ENCODE measurements around the gene SOD2. TPM values are rescaled to one million over a fixed set of nuclear protein-coding genes. Genes with fewer than 3 reads are reported as not detected.
"Not testable (repeated sequence)": the region's sequence is repeated elsewhere in the genome, so short reads cannot be mapped to it uniquely, and the experiment has no call there.

Gene SOD2
- total RNA-seq, 1 experiment from 2014 or later, result 41.0 TPM

DNA sequence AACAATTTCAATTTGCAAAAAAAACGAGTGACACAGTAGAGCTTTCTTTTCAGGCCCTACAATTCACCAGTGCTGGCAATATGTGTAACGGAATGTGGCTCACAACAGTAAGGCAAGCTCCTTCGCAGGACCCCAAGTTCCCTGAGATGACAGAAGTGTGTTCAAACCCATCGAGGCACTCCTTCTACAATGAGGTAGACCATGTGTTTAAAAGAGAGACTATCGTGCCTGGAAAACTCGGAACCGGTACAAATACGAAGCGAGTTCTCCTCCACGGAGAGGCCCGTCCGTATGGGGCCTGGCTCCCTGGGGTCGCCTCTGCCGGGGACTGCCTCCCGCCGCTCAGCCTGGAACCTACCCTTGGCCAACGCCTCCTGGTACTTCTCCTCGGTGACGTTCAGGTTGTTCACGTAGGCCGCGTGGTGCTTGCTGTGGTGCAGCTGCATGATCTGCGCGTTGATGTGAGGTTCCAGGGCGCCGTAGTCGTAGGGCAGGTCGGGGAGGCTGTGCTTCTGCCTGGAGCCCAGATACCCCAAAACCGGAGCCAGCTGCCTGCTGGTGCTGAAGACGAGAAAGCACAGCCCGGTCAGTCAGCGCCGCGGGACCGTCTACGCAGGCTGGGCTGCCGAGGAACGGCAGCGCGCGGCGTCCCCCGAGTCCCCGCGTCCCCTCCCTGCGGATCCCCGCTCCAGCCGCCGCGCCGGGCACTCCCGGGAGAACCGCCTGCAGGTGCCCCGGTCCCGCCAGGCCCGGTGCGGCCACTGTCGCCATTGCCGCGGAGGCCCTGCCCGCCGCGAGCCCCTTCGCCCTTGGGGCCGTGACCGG lies 526 bp downstream of the SOD2 start:
- H3K9me2 ChIP-seq (replicated peaks; ENCODE audit: insufficient read depth, low read length), result no peaks in the 10 kb centered on the region
- H3K4me3 ChIP-seq (ENCODE audit: low read length), result peak overlapping the region; percentile 81

DNA sequence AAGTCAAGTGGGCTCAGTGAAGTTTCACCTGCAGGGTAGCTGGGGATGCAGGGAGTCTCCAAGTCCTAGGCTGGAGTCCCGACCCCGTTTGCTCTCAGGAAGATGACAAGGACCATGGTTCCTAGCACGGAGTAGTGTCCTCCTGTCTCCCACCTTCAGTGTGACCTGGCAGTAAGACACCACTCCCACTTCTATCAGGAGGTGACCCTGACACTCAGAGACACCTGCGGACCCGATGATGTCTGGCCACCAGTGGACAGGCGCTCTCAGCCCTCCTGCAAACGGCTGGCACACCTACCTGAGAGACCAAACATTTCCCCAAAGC lies 1.1 kb downstream of the SOD2 start:
- H3K9me3 ChIP-seq (ENCODE audit: low read length), result no peaks in the 10 kb centered on the region
- peaks cover 28% of the 10 kb centered on the region for H3K4me1 ChIP-seq (ENCODE audit: low read length)
- H3K27me3 ChIP-seq (ENCODE audit: low read length), result no peaks in the 10 kb centered on the region
- no peak overlapping the region for H2AFZ ChIP-seq (ENCODE audit: low read length)
- peak overlapping the region; percentile 16; the same call in 1 of the 2 replicates for H3K27ac ChIP-seq (ENCODE audit: low read length)
- H4K20me1 ChIP-seq (ENCODE audit: insufficient read depth, low read depth, low read length), result peaks cover 7% of the 10 kb centered on the region
- peak overlapping the region; percentile 97 for H3K4me2 ChIP-seq (ENCODE audit: low read depth, low read length, poor library complexity, severe bottlenecking)
- DNase-seq, result no peak
- H3K4me3 ChIP-seq (ENCODE audit: low read length), result peak overlapping the region; percentile 81
- peaks cover 16% of the 10 kb centered on the region; the same call in 1 of the 2 replicates for H3K36me3 ChIP-seq (ENCODE audit: insufficient read depth, low read length)
- no peaks in the 10 kb centered on the region for H3K9me2 ChIP-seq (replicated peaks; ENCODE audit: insufficient read depth, low read length)
- peaks cover 52% of the 10 kb centered on the region for H3K79me2 ChIP-seq (ENCODE audit: low read length)
- H3K9ac ChIP-seq (ENCODE audit: low read length), result peak overlapping the region; percentile 83

More for the DNA sequence above, 526 bp downstream of the SOD2 start:
- Histone ChIP-seq H3K27ac (ENCODE audit: low read length) (peak overlapping the region; percentile 16; the same call in 1 of the 2 replicates), H3K79me2 (ENCODE audit: low read length) (peaks cover 46% of the 10 kb centered on the region), H3K9ac (ENCODE audit: low read length) (peak overlapping the region; percentile 83), H3K27me3 (ENCODE audit: low read length) (no peaks in the 10 kb centered on the region), H2AFZ (ENCODE audit: low read length) (peak overlapping the region; percentile 54; the same call in 1 of the 2 replicates), H3K4me2 (ENCODE audit: low read depth, low read length, poor library complexity, severe bottlenecking) (peak overlapping the region; percentile 97), H3K36me3 (ENCODE audit: insufficient read depth, low read length) (peaks cover 10% of the 10 kb centered on the region; the same call in 1 of the 2 replicates), H3K9me3 (ENCODE audit: low read length) (no peaks in the 10 kb centered on the region), H3K4me1 (ENCODE audit: low read length) (peaks cover 28% of the 10 kb centered on the region), H4K20me1 (ENCODE audit: insufficient read depth, low read depth, low read length) (peaks cover 7% of the 10 kb centered on the region)
- peak; percentile 87 for DNase-seq

GRCh38 chr6:159691133-159691962 lies 1.7 kb downstream of the SOD2 start:
- H3K79me2 ChIP-seq (ENCODE audit: low read length), result peaks cover 56% of the 10 kb centered on the region
- peak; percentile 85 for DNase-seq
- H3K9me3 ChIP-seq (ENCODE audit: low read length), result no peaks in the 10 kb centered on the region
- H3K9me2 ChIP-seq (replicated peaks; ENCODE audit: insufficient read depth, low read length), result no peaks in the 10 kb centered on the region
- no peak overlapping the region for H2AFZ ChIP-seq (ENCODE audit: low read length)
- H3K4me1 ChIP-seq (ENCODE audit: low read length), result peaks cover 28% of the 10 kb centered on the region
- peak overlapping the region; percentile 97 for H3K4me2 ChIP-seq (ENCODE audit: low read depth, low read length, poor library complexity, severe bottlenecking)
- peaks cover 7% of the 10 kb centered on the region for H4K20me1 ChIP-seq (ENCODE audit: insufficient read depth, low read depth, low read length)
- H3K27ac ChIP-seq (ENCODE audit: low read length), result peak overlapping the region; percentile 3; the same call in 1 of the 2 replicates
- no peaks in the 10 kb centered on the region for H3K27me3 ChIP-seq (ENCODE audit: low read length)
- H3K9ac ChIP-seq (ENCODE audit: low read length), result peak overlapping the region; percentile 83
- peaks cover 19% of the 10 kb centered on the region; the same call in 1 of the 2 replicates for H3K36me3 ChIP-seq (ENCODE audit: insufficient read depth, low read length)
- peak overlapping the region; percentile 81 for H3K4me3 ChIP-seq (ENCODE audit: low read length)

DNA sequence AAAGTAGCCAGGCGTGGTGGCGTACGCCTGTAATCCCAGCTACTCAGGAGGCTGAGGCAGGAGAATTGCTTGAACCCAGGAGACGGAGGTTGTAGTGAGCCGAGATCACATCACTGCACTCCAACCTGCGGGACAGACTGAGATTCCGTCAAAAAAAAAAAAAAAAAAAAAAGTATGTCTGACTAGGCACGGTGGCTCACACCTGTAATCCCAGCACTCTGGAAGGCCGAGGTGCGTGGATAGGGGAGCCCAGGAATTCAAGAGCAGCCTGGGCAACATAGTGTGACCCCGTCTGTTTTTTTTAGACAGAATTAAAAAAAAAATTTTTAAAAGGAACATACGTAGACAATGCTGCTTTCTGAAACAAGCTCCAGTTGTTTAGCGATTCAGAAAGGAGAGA lies 2.9 kb downstream of the SOD2 start:
- peaks cover 56% of the 10 kb centered on the region for H3K79me2 ChIP-seq (ENCODE audit: low read length)
- H3K27ac ChIP-seq (ENCODE audit: low read length); H3K9me3 ChIP-seq (ENCODE audit: low read length); H2AFZ ChIP-seq (ENCODE audit: low read length); H3K4me3 ChIP-seq (ENCODE audit: low read length); H3K4me2 ChIP-seq (ENCODE audit: low read depth, low read length, poor library complexity, severe bottlenecking); H3K9ac ChIP-seq (ENCODE audit: low read length); DNase-seq; H3K27me3 ChIP-seq (ENCODE audit: low read length); H4K20me1 ChIP-seq (ENCODE audit: insufficient read depth, low read depth, low read length); H3K9me2 ChIP-seq (replicated peaks; ENCODE audit: insufficient read depth, low read length): not testable (repeated sequence)
- peaks cover 28% of the 10 kb centered on the region for H3K4me1 ChIP-seq (ENCODE audit: low read length)
- H3K36me3 ChIP-seq (ENCODE audit: insufficient read depth, low read length), result peaks cover 28% of the 10 kb centered on the region; the same call in 1 of the 2 replicates

GRCh38 chr6:159689001-159689400 lies 4.0 kb downstream of the SOD2 start:
- no peak overlapping the region for H2AFZ ChIP-seq (ENCODE audit: low read length)
- no peaks in the 10 kb centered on the region for H3K27me3 ChIP-seq (ENCODE audit: low read length)
- no peaks in the 10 kb centered on the region for H3K9me3 ChIP-seq (ENCODE audit: low read length)
- H3K36me3 ChIP-seq (ENCODE audit: insufficient read depth, low read length), result peaks cover 33% of the 10 kb centered on the region; the same call in 1 of the 2 replicates
- no peak overlapping the region for H3K9ac ChIP-seq (ENCODE audit: low read length)
- peaks cover 7% of the 10 kb centered on the region for H4K20me1 ChIP-seq (ENCODE audit: insufficient read depth, low read depth, low read length)
- H3K27ac ChIP-seq (ENCODE audit: low read length), result no peak overlapping the region
- DNase-seq, result no peak
- H3K9me2 ChIP-seq (replicated peaks; ENCODE audit: insufficient read depth, low read length), result no peaks in the 10 kb centered on the region
- H3K79me2 ChIP-seq (ENCODE audit: low read length), result peaks cover 56% of the 10 kb centered on the region
- peaks cover 22% of the 10 kb centered on the region for H3K4me1 ChIP-seq (ENCODE audit: low read length)
- H3K4me3 ChIP-seq (ENCODE audit: low read length), result no peak overlapping the region
- no peak overlapping the region for H3K4me2 ChIP-seq (ENCODE audit: low read depth, low read length, poor library complexity, severe bottlenecking)

GRCh38 chr6:159688266-159688905 lies 4.7 kb downstream of the SOD2 start:
- Histone ChIP-seq H3K9me2 (replicated peaks; ENCODE audit: insufficient read depth, low read length) (no peaks in the 10 kb centered on the region), H3K79me2 (ENCODE audit: low read length) (peaks cover 56% of the 10 kb centered on the region), H2AFZ (ENCODE audit: low read length) (no peak overlapping the region), H3K4me1 (ENCODE audit: low read length) (peaks cover 17% of the 10 kb centered on the region), H3K27me3 (ENCODE audit: low read length) (no peaks in the 10 kb centered on the region), H3K9ac (ENCODE audit: low read length) (no peak overlapping the region), H3K4me2 (ENCODE audit: low read depth, low read length, poor library complexity, severe bottlenecking) (no peak overlapping the region), H3K9me3 (ENCODE audit: low read length) (no peaks in the 10 kb centered on the region), H4K20me1 (ENCODE audit: insufficient read depth, low read depth, low read length) (peaks cover 7% of the 10 kb centered on the region), H3K4me3 (ENCODE audit: low read length) (no peak overlapping the region), H3K27ac (ENCODE audit: low read length) (no peak overlapping the region), H3K36me3 (ENCODE audit: insufficient read depth, low read length) (peaks cover 33% of the 10 kb centered on the region; the same call in 1 of the 2 replicates)
- no peak for DNase-seq

DNA sequence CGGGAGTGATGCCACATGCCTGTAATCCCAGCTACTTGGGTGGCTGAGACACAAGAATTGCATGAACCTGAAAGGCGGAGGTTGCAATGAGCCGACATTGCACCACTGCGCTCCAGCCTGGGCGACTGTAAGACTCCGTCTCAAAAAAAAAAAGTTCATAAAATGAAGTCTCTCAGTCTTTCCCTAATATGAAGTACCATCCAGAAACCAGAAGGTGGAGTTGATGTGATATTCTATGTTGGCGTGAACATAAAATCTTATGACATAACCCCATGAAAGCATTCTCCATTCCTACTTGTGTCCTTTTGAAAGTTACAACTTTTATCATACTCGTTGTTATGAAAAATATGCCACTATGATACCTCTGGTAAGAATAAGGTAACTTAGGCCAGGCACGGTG lies 5.7 kb downstream of the SOD2 start:
- Histone ChIP-seq H3K27me3 (ENCODE audit: low read length) (no peaks in the 10 kb centered on the region), H2AFZ (ENCODE audit: low read length) (no peak overlapping the region), H3K9me3 (ENCODE audit: low read length) (no peaks in the 10 kb centered on the region), H3K9ac (ENCODE audit: low read length) (no peak overlapping the region), H3K4me2 (ENCODE audit: low read depth, low read length, poor library complexity, severe bottlenecking) (no peak overlapping the region), H3K4me3 (ENCODE audit: low read length) (no peak overlapping the region), H3K4me1 (ENCODE audit: low read length) (peaks cover 17% of the 10 kb centered on the region), H3K79me2 (ENCODE audit: low read length) (peaks cover 55% of the 10 kb centered on the region), H3K9me2 (replicated peaks; ENCODE audit: insufficient read depth, low read length) (no peaks in the 10 kb centered on the region), H3K27ac (ENCODE audit: low read length) (no peak overlapping the region), H4K20me1 (ENCODE audit: insufficient read depth, low read depth, low read length) (peaks cover 7% of the 10 kb centered on the region), H3K36me3 (ENCODE audit: insufficient read depth, low read length) (peaks cover 33% of the 10 kb centered on the region; the same call in 1 of the 2 replicates)
- DNase-seq, result no peak

Measured in Karpas-422 (cell line).